GM23338 (cell line): ENCODE measurements around the gene HAO1. TPM values are rescaled to one million over a fixed set of nuclear protein-coding genes. Genes with fewer than 3 reads are reported as not detected.

ENCODE experiments used
- ATAC-seq: fragments of 200-7000 bp; cut with Tn5 transposase; 3 replicates; pipeline ENCODE4 v1.9.1; 2020
- DNase-seq: peaks from one replicate; pipeline ENCODE4 v3.0.0-alpha.2; 2015; ENCODE audit warnings: low spot score
- H2AFZ ChIP-seq: fragments of 200-600 bp; sonication (generic); 2 replicates; pipeline ENCODE4 v1.8.0; 2016; ENCODE audit warnings: antibody characterized with exemption, mild to moderate bottlenecking, moderate library complexity
- H3F3A ChIP-seq: fragments of 200-600 bp; sonication (generic); replicated peaks from 2 replicates; pipeline ENCODE4 v1.8.0; 2017; ENCODE audit warnings: antibody characterized with exemption, mixed run types, low read depth
- H3K27ac ChIP-seq: fragments of 200-600 bp; sonication (generic); 2 replicates; pipeline ENCODE4 v1.6.1; 2016; ENCODE audit warnings: low read depth
- H3K27me3 ChIP-seq: fragments of 200-600 bp; sonication (generic); 2 replicates; pipeline ENCODE4 v1.8.0; 2016; ENCODE audit warnings: mild to moderate bottlenecking, mixed run types, moderate library complexity; ENCODE audit not compliant: insufficient read depth
- H3K36me3 ChIP-seq: fragments of 200-600 bp; sonication (generic); 2 replicates; pipeline ENCODE4 v1.8.0; 2016; ENCODE audit warnings: mild to moderate bottlenecking; ENCODE audit not compliant: insufficient read depth
- H3K4me1 ChIP-seq: fragments of 200-600 bp; sonication (generic); 2 replicates; pipeline ENCODE4 v1.8.0; 2016; ENCODE audit warnings: mild to moderate bottlenecking, moderate library complexity; ENCODE audit not compliant: insufficient read depth
- H3K4me2 ChIP-seq: fragments of 200-600 bp; sonication (generic); 2 replicates; pipeline ENCODE4 v1.7.1; 2017; ENCODE audit warnings: mixed run types
- H3K4me3 ChIP-seq: fragments of 200-600 bp; sonication (generic); 2 replicates; pipeline ENCODE4 v1.6.1; 2016; ENCODE audit warnings: mixed run types
- H3K79me2 ChIP-seq: fragments of 200-600 bp; sonication (generic); replicated peaks from 2 replicates; pipeline ENCODE4 v1.8.0; 2017; ENCODE audit warnings: mild to moderate bottlenecking; ENCODE audit not compliant: insufficient read depth
- H3K9me2 ChIP-seq: fragments of 200-600 bp; sonication (generic); 2 replicates; pipeline ENCODE4 v1.8.0; 2017; ENCODE audit not compliant: insufficient read depth
- H4K20me1 ChIP-seq: fragments of 200-600 bp; sonication (generic); replicated peaks from 2 replicates; pipeline ENCODE4 v1.8.0; 2017; ENCODE audit warnings: mild to moderate bottlenecking; ENCODE audit not compliant: insufficient read depth
- H3K27ac Mint-ChIP-seq: 2 replicates; pipeline ENCODE4 v1.8.0; 2020; ENCODE audit warnings: inconsistent platforms, mild to moderate bottlenecking, moderate library complexity, mixed read lengths
- H3K27me3 Mint-ChIP-seq: 3 replicates; pipeline ENCODE4 v1.8.0; 2022; ENCODE audit warnings: low read depth, mild to moderate bottlenecking, moderate library complexity, mixed read lengths, inconsistent platforms; ENCODE audit not compliant: insufficient read depth, poor library complexity
- H3K36me3 Mint-ChIP-seq: 3 replicates; pipeline ENCODE4 v1.8.0; 2021; ENCODE audit warnings: low read depth, mild to moderate bottlenecking, inconsistent platforms, moderate library complexity, mixed read lengths
- H3K4me1 Mint-ChIP-seq: 3 replicates; pipeline ENCODE4 v1.8.0; 2020; ENCODE audit warnings: mild to moderate bottlenecking, inconsistent platforms, mixed read lengths
- H3K4me3 Mint-ChIP-seq: 3 replicates; pipeline ENCODE4 v1.8.0; 2021; ENCODE audit warnings: moderate library complexity, mild to moderate bottlenecking, inconsistent platforms, mixed read lengths
- H3K9me3 Mint-ChIP-seq: 3 replicates; pipeline ENCODE4 v1.8.0; 2020; ENCODE audit warnings: moderate library complexity, mild to moderate bottlenecking, inconsistent platforms, mixed read lengths
- CREB1 ChIP-seq: fragments of 250-450 bp; sonication (Bioruptor Pico); IDR thresholded peaks from 2 replicates; pipeline ENCODE4 v1.5.0; 2020; ENCODE audit warnings: low read depth, mild to moderate bottlenecking, moderate library complexity
- CTCF ChIP-seq, 2 experiments: fragments of 200-600 bp in 1 of 2; sonication (generic) in 1 of 2; conservative IDR thresholded peaks; 2 replicates each; pipeline versions ENCODE4 v1.5.1 to v1.6.1; 2016 to 2017; ENCODE audit warnings: antibody characterized with exemption in 2 of 2, low read depth in 2 of 2, mild to moderate bottlenecking in 2 of 2, moderate library complexity in 1 of 2
- ETS1 ChIP-seq: IDR thresholded peaks from 2 replicates; pipeline ENCODE4 v1.6.1; 2016; ENCODE audit warnings: antibody characterized with exemption
- EZH2 ChIP-seq: fragments of 200-600 bp; sonication (generic); IDR thresholded peaks from one replicate; pipeline ENCODE4 v1.8.0; 2017; ENCODE audit warnings: antibody characterized with exemption, mild to moderate bottlenecking, low read depth; ENCODE audit not compliant: unreplicated experiment
- EZH2phosphoT487 ChIP-seq: fragments of 200-600 bp; sonication (generic); IDR thresholded peaks from one replicate; pipeline ENCODE4 v1.8.1; 2018; ENCODE audit warnings: antibody characterized with exemption; ENCODE audit not compliant: unreplicated experiment
- JUNB ChIP-seq: IDR thresholded peaks from one replicate; pipeline ENCODE4 v1.6.1; 2016; ENCODE audit warnings: antibody characterized with exemption; ENCODE audit not compliant: unreplicated experiment
- NANOG ChIP-seq: IDR thresholded peaks from 2 replicates; pipeline ENCODE4 v1.6.1; 2016; ENCODE audit warnings: antibody characterized with exemption, borderline replicate concordance
- POLR2AphosphoS5 ChIP-seq: IDR thresholded peaks from 2 replicates; pipeline ENCODE4 v1.6.1; 2016; ENCODE audit warnings: antibody characterized with exemption, low read depth
- REST ChIP-seq: IDR thresholded peaks from one replicate; pipeline ENCODE4 v1.6.1; 2018; ENCODE audit warnings: antibody characterized with exemption; ENCODE audit not compliant: unreplicated experiment
- STAT1 ChIP-seq: IDR thresholded peaks from one replicate; pipeline ENCODE4 v1.6.1; 2016; ENCODE audit warnings: antibody characterized with exemption; ENCODE audit not compliant: unreplicated experiment
- ZNF114 ChIP-seq: fragments of 250-450 bp; sonication (Bioruptor Pico); IDR thresholded peaks from 2 replicates; pipeline ENCODE4 v1.5.0; 2020; ENCODE audit warnings: mild to moderate bottlenecking, moderate library complexity
- ZNF331 ChIP-seq: fragments of 250-450 bp; sonication (Bioruptor Pico); IDR thresholded peaks from 2 replicates; pipeline ENCODE4 v1.5.0; 2020; ENCODE audit warnings: low read depth, mild to moderate bottlenecking, moderate library complexity
- ZNF462 ChIP-seq: fragments of 250-450 bp; sonication (Bioruptor Pico); IDR thresholded peaks from 2 replicates; pipeline ENCODE4 v1.5.0; 2020; ENCODE audit warnings: mild to moderate bottlenecking, moderate library complexity
- polyA plus RNA-seq: library from polyadenylated mRNA; unstranded; fragments of >200 nt; fragmentation: Nextera tagmentation; extraction: Ambion mirVana; gene quantifications from 2 replicates; pipeline ENCODE4 v1.2.1, GENCODE V29; 2016
- total RNA-seq: library from RNA; depleted of rRNA; stranded (reverse); fragments of >200 nt; shearing (Covaris generic); gene quantifications from 2 replicates; pipeline ENCODE4 v1.2.3, GENCODE V29; 2014

The HAO1 gene
- total and polyA plus RNA-seq, 2 experiments from 2014 or later, result not detected

- no peak for ATAC-seq
- Mint-ChIP-seq H3K36me3 (peaks cover 10% of the 10 kb centered on the region; the same call in 2 of the 3 replicates), H3K4me3 (no peak overlapping the region), H3K9me3 (peaks cover 23% of the 10 kb centered on the region), H3K4me1 (peaks cover 3% of the 10 kb centered on the region; the same call in 1 of the 3 replicates), H3K27ac (no peak overlapping the region), H3K27me3 (peaks cover 3% of the 10 kb centered on the region)
- no peak overlapping the region for H3K4me3 ChIP-seq
- H3K4me2 ChIP-seq, result no peak overlapping the region
- no peaks in the 10 kb centered on the region for H4K20me1 ChIP-seq
- H3K36me3 ChIP-seq, result no peaks in the 10 kb centered on the region
- H3K27ac ChIP-seq, result no peak overlapping the region
- no peak for TF ChIP-seq ZNF331
- TF ChIP-seq ZNF114 (CRISPR knock-in tag), result no peak
- TF ChIP-seq EZH2, result no peak
- TF ChIP-seq ZNF462, result no peak
- TF ChIP-seq NANOG, result no peak
- no peak for TF ChIP-seq EZH2phosphoT487
- no peak for TF ChIP-seq REST
- TF ChIP-seq ETS1, result no peak
- TF ChIP-seq STAT1, result no peak
- TF ChIP-seq CREB1 (CRISPR knock-in tag), result no peak
- no peak for TF ChIP-seq JUNB
- no peak for TF ChIP-seq POLR2AphosphoS5
- TF ChIP-seq CTCF (conservative IDR thresholded peaks at IDR 0.05; ENCODE audit: low read depth in 2 of 2), result no peak
- no peaks in the 10 kb centered on the region for H3K27me3 ChIP-seq
- no peaks in the 10 kb centered on the region for H3K79me2 ChIP-seq
- H3K4me1 ChIP-seq, result no peaks in the 10 kb centered on the region
- no peaks in the 10 kb centered on the region for H3K9me2 ChIP-seq
- no peak for DNase-seq
- H3F3A ChIP-seq, result no peaks in the 10 kb centered on the region
- H2AFZ ChIP-seq, result no peak overlapping the region
Measured at GRCh38 chr20:7939663-7940062, 595 bp downstream of the HAO1 start.
